ENCODE results near the gene KIF12.

KIF12 gene

GRCh38 chr9:114123031-114123977 lies 24.2 kb upstream of the KIF12 start:
- DNase-seq (ENCODE audit: low read depth, low spot score), result no peak

DNA sequence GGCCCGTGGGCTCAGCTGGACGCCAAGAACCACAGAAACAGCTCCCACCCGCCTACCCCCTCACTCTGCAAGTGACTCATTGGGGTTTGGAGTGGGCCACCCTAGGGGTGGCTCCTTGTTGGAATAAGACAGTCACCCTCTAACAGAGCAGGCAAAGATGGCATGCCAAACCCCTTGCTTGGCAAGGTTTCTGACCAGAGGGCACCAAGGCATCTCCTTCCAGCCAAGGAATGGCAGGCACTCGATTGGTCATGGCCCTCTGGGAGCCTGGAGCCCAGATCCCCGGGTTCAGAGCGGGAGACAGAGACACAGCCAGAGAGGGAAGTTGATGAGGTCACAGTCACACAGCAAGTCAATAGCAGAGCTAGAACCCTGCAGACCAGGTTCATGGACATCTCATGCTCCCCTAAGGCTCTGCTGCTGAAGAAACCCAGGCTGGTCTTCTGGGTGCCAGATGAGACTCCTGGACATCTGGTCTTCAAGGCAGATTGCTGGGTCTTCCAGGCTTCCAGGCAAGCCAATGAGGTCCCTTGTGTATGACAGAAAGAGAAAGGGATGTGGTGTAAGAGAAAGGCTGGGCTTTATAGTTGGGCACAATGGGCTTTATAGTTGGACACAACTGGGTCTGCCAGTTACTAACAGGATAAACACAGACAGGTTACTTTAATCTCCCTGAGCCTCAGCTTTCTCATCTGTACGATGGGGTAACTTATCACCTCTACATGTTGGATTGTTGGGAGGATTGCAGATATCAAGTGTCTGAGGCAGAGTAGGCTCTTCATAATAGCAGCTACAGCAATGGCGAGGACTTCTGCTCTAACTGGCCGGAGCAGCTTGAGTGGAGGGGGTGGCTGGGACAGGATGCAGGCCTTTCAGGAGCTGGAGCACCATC lies 23.3 kb upstream of the KIF12 start:
- DNase-seq (ENCODE audit: low read depth, low spot score), result no peak

DNA sequence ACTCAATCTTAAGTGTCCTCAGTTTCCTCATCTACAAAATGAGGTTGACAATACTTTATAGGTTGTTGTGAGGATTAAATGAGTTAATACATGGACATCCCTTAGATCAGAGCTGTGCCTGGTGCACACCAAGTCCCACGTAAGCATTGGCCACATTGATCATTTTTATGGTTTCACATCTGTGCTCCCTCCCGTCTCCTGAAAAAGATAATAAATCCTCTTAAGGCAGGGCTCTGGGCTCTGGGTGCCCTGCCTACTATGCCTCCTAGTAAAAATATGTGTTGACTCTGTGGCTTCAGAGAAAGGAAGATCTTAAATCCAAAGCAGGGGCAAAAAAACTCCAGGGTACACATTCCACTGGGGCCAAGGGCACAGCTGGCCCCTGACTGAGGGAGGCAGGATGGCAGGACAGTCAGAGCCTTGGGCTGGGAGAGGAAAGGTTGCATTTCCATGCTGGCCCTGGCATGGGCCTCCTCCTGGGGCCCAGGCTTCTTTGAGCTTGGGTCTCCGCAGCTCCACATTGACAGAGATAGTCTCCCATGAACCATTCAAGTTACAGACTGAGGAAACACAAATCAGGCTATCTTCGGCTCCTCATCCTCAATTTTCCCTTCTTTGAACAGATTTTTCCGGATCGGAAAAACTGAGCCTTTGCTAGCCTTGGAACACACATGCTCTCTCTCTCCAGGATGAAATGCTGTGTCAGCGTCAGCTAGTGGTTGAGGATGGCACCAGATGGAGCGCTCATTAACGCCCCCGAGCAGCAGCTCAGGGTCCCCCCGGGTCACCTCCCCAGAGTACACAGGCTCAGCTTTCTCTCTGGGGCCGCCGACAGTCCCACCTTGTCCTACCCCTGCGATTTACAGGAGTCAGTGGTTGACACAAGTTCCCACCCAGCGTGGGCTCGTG lies 22.4 kb upstream of the KIF12 start:
- DNase-seq (ENCODE audit: low read depth, low spot score), result no peak

- no peak for DNase-seq (ENCODE audit: low read depth, low spot score)
These were observed 21.3 kb upstream of the KIF12 start for GRCh38 chr9:114120192-114121014.

DNA sequence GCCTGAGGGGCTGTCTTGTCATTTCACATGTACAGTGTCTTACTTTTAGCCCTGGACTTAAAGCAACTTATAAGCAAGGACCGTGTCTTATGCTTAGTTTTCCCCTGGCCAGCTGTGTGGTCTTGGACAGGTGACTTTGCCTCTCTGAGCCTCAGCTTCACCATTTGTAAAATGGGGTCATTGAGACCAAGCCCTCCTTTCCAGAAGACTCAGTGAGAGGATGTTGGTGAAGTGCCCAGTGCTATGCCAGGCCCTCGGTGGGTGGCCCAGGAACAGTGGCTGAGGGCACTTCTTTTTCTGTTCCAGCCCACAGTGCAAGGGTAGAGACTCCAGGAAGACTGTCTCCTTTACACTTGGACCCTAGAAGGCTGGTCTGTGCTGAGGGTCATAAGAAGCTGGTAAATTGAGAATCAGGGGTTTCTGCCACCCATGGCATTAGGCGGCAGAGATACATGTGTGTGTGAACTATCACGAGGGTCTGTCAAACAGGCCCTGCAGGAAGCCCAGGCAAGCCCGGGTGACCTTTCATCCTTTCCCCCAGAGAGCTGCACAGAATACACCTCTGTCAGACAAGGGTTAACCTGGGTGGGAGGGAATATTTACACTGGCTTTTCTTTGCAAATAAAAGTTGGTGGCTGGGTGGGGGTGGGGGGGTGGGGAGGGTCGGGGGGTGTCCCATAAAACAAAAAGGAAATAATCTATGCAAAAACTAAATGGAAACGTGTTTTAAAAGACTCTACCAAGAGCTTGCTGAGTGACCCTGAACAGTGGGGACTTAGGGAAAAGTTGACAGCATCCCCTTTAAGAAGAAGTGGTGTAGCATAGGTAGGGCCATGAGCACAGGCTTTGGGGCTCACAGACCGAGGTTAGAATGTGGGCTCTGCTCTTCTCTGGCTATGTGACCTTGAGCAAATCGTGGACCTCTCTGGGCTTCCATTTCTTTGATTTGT lies 20.4 kb upstream of the KIF12 start:
- no peak for DNase-seq (ENCODE audit: low read depth, low spot score)

GRCh38 chr9:114117996-114118830 lies 19.1 kb upstream of the KIF12 start:
- DNase-seq (ENCODE audit: low read depth, low spot score), result no peak

DNA sequence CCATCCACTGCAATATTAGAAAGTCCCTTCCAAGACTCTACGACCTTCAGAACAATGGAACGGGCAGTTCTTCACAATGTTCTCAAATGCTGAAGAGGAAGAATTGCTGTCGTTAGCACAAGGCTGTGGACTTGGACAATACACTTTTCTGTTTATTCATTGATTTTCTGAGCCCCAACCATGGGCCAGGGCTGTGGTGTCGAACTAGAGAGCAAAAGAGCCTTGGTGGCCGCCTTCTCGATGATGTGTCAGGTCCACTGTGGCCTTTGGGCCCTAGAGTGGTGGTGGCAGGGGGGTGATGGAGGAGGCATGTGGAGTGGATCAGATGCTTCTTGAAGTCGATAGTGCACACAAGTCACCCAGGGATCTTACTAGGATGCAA lies 18.5 kb upstream of the KIF12 start:
- DNase-seq (ENCODE audit: low read depth, low spot score), result no peak

GRCh38 chr9:114116126-114116747 lies 17.1 kb upstream of the KIF12 start:
- no peak for DNase-seq (ENCODE audit: low read depth, low spot score)

DNA sequence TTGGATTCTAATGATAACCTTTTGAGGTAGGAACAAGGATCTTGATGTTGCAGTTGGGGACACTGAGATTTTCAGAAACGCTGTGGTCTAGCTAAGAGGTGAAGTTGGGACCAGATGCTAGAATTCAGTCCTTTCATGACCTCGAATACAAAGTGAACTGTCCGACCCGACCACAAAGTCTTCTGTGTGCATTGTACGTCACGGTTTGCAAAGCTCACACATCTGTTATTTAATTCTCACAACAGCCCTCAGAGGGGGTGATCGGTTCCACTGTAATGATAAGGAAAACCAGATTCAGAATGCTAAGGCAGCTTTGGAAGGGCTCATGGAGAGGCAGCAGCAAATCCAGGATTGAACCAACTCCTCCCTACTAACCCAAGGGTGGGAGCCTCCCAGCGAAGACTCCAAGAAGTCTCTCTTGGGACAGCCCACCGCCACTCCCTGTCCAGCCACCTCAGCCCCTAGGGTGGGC lies 16.6 kb upstream of the KIF12 start:
- no peak for DNase-seq (ENCODE audit: low read depth, low spot score)

DNA sequence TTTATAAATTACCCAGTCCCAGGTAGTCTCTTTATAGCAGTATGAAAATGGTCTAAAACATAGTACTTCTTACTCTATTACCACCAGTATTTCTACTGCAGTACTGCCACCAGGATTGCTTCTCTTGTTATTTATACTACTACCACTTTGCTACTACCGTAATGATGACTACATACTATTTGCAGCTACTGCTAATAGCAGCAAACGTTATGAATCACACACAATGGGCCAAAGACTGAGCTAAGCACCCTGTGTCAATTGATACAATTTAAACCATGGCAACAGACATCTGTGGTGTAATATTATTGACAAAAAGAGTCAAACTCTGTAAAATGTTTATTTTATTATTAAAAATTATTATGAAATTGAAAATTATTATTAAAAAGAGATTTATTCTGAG lies 15.3 kb upstream of the KIF12 start:
- no peak for DNase-seq (ENCODE audit: low read depth, low spot score)

- no peak for DNase-seq (ENCODE audit: low read depth, low spot score)
These were observed 13.9 kb upstream of the KIF12 start for GRCh38 chr9:114112778-114113584.

DNA sequence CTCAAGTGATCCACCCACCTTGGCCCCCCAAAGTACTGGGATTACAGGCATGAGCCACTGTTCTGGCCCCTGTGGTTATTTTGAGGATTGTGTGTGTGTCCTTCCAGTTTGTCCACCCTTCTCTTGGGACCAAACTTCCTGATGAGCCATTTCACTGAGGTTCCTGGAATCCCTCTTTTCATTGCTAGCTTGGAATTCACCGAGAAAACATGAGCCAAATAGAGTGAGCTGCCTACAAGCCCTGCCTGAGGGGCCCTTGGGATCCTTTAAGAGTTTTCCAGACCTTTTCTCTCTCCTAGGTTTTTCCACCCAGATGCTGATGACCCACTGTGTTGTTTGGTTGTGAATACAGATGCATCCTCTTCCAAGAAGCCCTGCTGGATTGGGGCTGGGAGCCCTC lies 13.2 kb upstream of the KIF12 start:
- no peak for DNase-seq (ENCODE audit: low read depth, low spot score)

GRCh38 chr9:114110180-114110579 lies 11.1 kb upstream of the KIF12 start:
- DNase-seq (ENCODE audit: low read depth, low spot score), result no peak

GRCh38 chr9:114109124-114109523 lies 10.0 kb upstream of the KIF12 start:
- DNase-seq (ENCODE audit: low read depth, low spot score), result no peak

DNA sequence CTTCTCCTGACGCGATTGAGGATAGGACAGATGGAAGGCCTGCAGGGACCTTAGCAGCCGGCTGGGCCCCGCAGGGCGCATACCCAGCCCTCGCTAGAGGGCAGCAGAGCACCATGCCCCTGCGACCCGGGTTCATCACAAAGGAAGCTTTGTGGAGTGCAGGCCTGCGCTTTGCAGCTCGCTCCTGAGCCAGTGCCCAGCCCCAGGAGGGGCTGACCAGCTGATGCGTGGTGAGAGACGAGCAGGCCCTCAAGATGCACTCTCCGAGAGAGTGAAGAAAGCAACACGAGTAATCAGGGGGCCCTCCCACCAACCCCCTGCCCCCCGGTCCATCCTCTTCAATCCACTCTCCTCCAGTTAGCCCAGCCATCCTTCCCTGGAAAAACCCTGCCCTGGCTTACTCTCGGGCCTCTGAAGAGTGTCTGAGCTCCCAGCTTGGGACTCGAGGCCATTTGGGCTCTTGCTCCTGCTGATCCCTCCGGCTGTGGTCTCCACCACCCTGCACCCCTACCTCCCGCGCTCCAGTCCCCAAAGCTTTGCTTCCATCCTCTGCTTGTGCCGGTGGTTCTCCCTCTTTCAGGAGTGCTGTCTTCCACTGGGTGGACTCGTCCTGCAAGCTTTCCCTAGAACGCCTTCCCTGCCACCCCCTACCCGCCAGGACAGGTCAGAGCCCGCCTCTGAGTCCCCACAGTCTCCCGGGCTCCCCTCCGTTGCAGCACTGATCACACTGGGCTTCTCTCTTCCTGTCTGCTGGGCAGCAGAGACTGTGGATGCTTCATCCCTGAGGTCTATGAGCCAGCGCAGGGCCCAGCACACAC lies 9.1 kb upstream of the KIF12 start:
- DNase-seq (ENCODE audit: low read depth, low spot score), result no peak

DNA sequence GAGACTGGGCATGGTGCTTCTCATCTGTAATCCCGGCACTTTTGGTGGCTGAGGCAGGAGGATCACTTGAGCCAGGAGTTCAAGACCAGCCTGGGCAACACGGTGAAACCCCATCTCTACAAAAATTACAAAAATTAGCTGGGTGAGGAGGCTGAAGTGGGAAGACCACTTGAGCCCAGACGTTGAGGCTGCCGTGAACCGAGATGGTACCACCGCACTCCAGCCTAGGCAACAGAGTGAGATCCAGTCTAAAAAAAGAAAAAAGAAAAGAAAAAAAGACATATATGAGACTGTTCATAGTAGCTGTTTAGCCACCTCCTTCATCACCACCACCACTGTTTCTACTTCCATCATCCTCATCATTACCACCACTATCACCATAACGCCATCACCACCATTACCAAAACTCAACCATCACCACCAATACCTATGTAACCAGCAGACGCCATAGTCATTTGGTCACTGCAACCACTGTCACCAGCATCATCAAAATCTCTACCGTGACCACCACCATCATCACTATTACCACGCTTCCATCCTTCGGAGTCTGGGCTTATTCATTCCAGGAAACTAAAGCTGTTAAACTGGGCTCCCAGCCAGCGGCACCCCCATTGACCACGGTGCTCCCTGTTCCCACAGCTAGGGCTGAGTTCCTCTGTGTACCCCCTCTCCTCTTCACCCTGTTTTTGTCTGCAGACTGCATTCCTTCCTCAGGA lies 8.4 kb upstream of the KIF12 start:
- no peak for DNase-seq (ENCODE audit: low read depth, low spot score)

All from activated CD4-positive, CD25-positive, alpha-beta regulatory T cell treated with anti-CD3 and anti-CD28 coated beads, Interleukin-2, amount 50 U/mL, for 16 hours (primary cell).